DND-41 (cell line): ENCODE data around the gene CPXM2.

Experiments used
- EZH2 ChIP-seq: IDR thresholded peaks from 3 replicates; pipeline ENCODE4 v1.6.1; 2012; ENCODE audit warnings: borderline replicate concordance, low read depth, mild to moderate bottlenecking, moderate library complexity, low read length, inconsistent platforms; ENCODE audit not compliant: severe bottlenecking
- TF ChIP-seq, protein P1 (sequence below): IDR thresholded peaks from 2 replicates; pipeline ENCODE4 v1.5.1; 2012; ENCODE audit warnings: borderline replicate concordance, low read length, moderate library complexity, mild to moderate bottlenecking; ENCODE audit not compliant: poor library complexity, severe bottlenecking; ENCODE audit errors: extremely low read depth

DNA sequence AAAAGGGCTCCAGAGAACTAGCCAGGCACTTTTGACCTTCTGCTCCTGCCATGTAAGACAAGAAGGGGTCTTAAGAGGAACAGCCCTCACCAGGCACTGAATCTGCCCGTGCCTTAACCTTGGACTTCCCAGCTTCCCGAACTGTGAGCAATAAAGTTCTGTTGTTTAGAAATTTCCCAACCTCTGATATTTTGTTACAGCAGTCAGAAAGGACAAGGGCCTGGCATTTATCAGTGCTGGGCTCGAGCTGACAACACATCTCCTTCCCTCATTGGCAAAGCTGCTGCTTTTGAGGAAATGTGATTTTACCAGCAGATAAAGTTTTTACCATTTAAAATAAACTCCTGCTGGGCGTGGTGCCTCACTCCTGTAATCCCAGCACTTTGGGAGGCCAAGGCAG, 122.0 kb downstream of the CPXM2 start:
- TF ChIP-seq, protein P1, sequence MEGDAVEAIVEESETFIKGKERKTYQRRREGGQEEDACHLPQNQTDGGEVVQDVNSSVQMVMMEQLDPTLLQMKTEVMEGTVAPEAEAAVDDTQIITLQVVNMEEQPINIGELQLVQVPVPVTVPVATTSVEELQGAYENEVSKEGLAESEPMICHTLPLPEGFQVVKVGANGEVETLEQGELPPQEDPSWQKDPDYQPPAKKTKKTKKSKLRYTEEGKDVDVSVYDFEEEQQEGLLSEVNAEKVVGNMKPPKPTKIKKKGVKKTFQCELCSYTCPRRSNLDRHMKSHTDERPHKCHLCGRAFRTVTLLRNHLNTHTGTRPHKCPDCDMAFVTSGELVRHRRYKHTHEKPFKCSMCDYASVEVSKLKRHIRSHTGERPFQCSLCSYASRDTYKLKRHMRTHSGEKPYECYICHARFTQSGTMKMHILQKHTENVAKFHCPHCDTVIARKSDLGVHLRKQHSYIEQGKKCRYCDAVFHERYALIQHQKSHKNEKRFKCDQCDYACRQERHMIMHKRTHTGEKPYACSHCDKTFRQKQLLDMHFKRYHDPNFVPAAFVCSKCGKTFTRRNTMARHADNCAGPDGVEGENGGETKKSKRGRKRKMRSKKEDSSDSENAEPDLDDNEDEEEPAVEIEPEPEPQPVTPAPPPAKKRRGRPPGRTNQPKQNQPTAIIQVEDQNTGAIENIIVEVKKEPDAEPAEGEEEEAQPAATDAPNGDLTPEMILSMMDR: no peak
- no peak for TF ChIP-seq EZH2
